HG02642 (cell line): ENCODE data around the gene NRDE2.
"Not testable (repeated sequence)": the region's sequence is repeated elsewhere in the genome, so short reads cannot be mapped to it uniquely, and the experiment has no call there.

Source experiments
- ATAC-seq: cut with Tn5 transposase; IDR thresholded peaks from one replicate; pipeline ENCODE4 v1.9.1; 2021; ENCODE audit warnings: mild to moderate bottlenecking; ENCODE audit not compliant: unreplicated experiment, poor library complexity

NRDE2 gene

DNA sequence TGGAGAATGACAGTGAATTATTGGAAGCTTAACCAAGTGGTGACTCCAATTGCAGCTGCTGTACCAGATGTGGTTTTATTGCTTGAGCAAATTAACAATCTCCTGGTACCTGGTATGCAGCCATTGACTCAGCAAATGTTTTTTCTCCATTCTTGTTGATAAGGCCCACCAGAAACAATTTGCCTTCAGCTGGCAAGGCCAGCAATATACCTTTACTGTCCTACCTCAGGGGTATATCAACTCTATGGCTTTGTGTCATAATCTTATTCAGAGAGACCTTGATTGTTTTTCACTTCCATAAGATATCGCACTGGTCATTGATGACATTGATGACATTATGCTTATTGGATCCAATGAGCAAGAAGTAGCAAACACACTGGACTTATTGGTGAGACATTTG, 101.8 kb downstream of the NRDE2 start:
- not testable (repeated sequence) for ATAC-seq

- ATAC-seq: no peak
Measured at GRCh38 chr14:90228478-90228877, 103.3 kb downstream of the NRDE2 start.
